NB4 (cell line): ENCODE results near the gene SMIM7.

Source experiments
- CTCF ChIP-seq: IDR thresholded peaks from one replicate; pipeline ENCODE4 v1.5.1; 2012; ENCODE audit warnings: low read depth, low read length
- TF ChIP-seq, protein P1 (sequence below): IDR thresholded peaks from 2 replicates; pipeline ENCODE4 v1.6.1; 2011; ENCODE audit warnings: low read depth, low read length

GRCh38 chr19:16605115-16605514, 54.8 kb downstream of the SMIM7 start:
- TF ChIP-seq CTCF: no peak
- TF ChIP-seq, protein P1, sequence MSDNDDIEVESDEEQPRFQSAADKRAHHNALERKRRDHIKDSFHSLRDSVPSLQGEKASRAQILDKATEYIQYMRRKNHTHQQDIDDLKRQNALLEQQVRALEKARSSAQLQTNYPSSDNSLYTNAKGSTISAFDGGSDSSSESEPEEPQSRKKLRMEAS: no peak
